GM18909 (cell line): Measurements from ENCODE around the gene NPM1.

Experiments used
- ATAC-seq: cut with Tn5 transposase; IDR thresholded peaks from one replicate; pipeline ENCODE4 v1.9.1; 2021; ENCODE audit warnings: mild to moderate bottlenecking; ENCODE audit not compliant: unreplicated experiment, poor library complexity

The NPM1 gene

GRCh38 chr5:171425596-171426244 lies 38.1 kb downstream of the NPM1 start:
- ATAC-seq, result no peak

GRCh38 chr5:171426266-171426665 lies 38.6 kb downstream of the NPM1 start:
- no peak for ATAC-seq

- ATAC-seq, result no peak
Observed at GRCh38 chr5:171426680-171427079, 39.0 kb downstream of the NPM1 start.

- ATAC-seq, result no peak
Observed at GRCh38 chr5:171427318-171428167, 39.9 kb downstream of the NPM1 start.

- no peak for ATAC-seq
Observed at GRCh38 chr5:171428168-171428696, 40.6 kb downstream of the NPM1 start.

- ATAC-seq, result no peak
Observed at GRCh38 chr5:171428809-171429542, 41.3 kb downstream of the NPM1 start.

- no peak for ATAC-seq
Observed at GRCh38 chr5:171429543-171429910, 41.9 kb downstream of the NPM1 start.

- ATAC-seq, result no peak
Observed at GRCh38 chr5:171431251-171431777, 43.7 kb downstream of the NPM1 start.

- no peak for ATAC-seq
Observed at GRCh38 chr5:171432076-171432475, 44.4 kb downstream of the NPM1 start.

- ATAC-seq, result no peak
Observed at GRCh38 chr5:171432583-171433351, 45.1 kb downstream of the NPM1 start.

GRCh38 chr5:171433352-171433698 lies 45.7 kb downstream of the NPM1 start:
- ATAC-seq, result no peak

- no peak for ATAC-seq
Observed at GRCh38 chr5:171433982-171434676, 46.5 kb downstream of the NPM1 start.

- no peak for ATAC-seq
Observed at GRCh38 chr5:171434874-171435273, 47.2 kb downstream of the NPM1 start.

- ATAC-seq, result no peak
Observed at GRCh38 chr5:171435908-171436307, 48.3 kb downstream of the NPM1 start.

GRCh38 chr5:171436804-171437285 lies 49.2 kb downstream of the NPM1 start:
- ATAC-seq, result no peak

- no peak for ATAC-seq
Observed at GRCh38 chr5:171437286-171437821, 49.7 kb downstream of the NPM1 start.

GRCh38 chr5:171438738-171439137 lies 51.1 kb downstream of the NPM1 start:
- ATAC-seq, result no peak

- ATAC-seq, result no peak
Observed at GRCh38 chr5:171441246-171441791, 53.7 kb downstream of the NPM1 start.
